Measurements from ENCODE around the gene LRRC23. TPM values are rescaled to one million over a fixed set of nuclear protein-coding genes. Genes with fewer than 3 reads are reported as not detected.
"Not testable (repeated sequence)": the region's sequence is repeated elsewhere in the genome, so short reads cannot be mapped to it uniquely, and the experiment has no call there.

Gene LRRC23
- total and polyA plus RNA-seq, 2 experiments from 2014 or later: 4.3 to 4.5 TPM

- Histone ChIP-seq H3K9me3 (ENCODE audit: low read depth) (no peaks in the 10 kb centered on the region), H3K4me3 (peak overlapping the region; percentile 99), H4K20me1 (ENCODE audit: insufficient read depth) (no peaks in the 10 kb centered on the region; the same call in 1 of the 2 replicates), H3K9me2 (ENCODE audit: insufficient read depth) (no peaks in the 10 kb centered on the region), H3K79me2 (ENCODE audit: insufficient read depth) (peaks cover 38% of the 10 kb centered on the region), H3F3A (ENCODE audit: insufficient read depth) (peaks cover 38% of the 10 kb centered on the region), H3K4me2 (ENCODE audit: unreplicated experiment) (peak overlapping the region; percentile 100), H2AFZ (no peak overlapping the region), H3K9ac (peak overlapping the region; percentile 92), H3K27me3 (replicated peaks; ENCODE audit: insufficient read depth) (no peaks in the 10 kb centered on the region), H3K4me1 (ENCODE audit: insufficient read depth) (peaks cover 39% of the 10 kb centered on the region), H3K36me3 (ENCODE audit: low read depth) (peaks cover 17% of the 10 kb centered on the region), H3K27ac (peak overlapping the region; percentile 68)
- in situ Hi-C loops (cut with MboI): no loop called here
- TF ChIP-seq EZH2phosphoT487 (IDR thresholded peaks at IDR 0.05; ENCODE audit: insufficient read depth, low read depth): no peak
- TF ChIP-seq EZH2 (IDR thresholded peaks at IDR 0.05; ENCODE audit: insufficient read depth, poor library complexity, severe bottlenecking): no peak
- peak; percentile 75 for DNase-seq
- WGBS, 2 experiments (ENCODE audit: low coverage in 1 of 2, low lambda C conversion rate in 2 of 2, missing lambda C conversion rate in 2 of 2): 5 to 7% methylated on average over 21 to 22 of the region's 22 CpGs
Observed at GRCh38 chr12:6868211-6869048, 36.2 kb upstream of the LRRC23 start.

GRCh38 chr12:6869049-6870021 lies 35.3 kb upstream of the LRRC23 start:
- Histone ChIP-seq H3K79me2 (ENCODE audit: insufficient read depth) (peaks cover 40% of the 10 kb centered on the region), H4K20me1 (ENCODE audit: insufficient read depth) (no peaks in the 10 kb centered on the region; the same call in 1 of the 2 replicates), H3F3A (ENCODE audit: insufficient read depth) (peaks cover 38% of the 10 kb centered on the region), H3K9me3 (ENCODE audit: low read depth) (no peaks in the 10 kb centered on the region), H3K4me2 (ENCODE audit: unreplicated experiment) (peak overlapping the region; percentile 100), H3K9me2 (ENCODE audit: insufficient read depth) (no peaks in the 10 kb centered on the region), H3K4me1 (ENCODE audit: insufficient read depth) (peaks cover 39% of the 10 kb centered on the region), H3K27ac (peak overlapping the region; percentile 68), H3K36me3 (ENCODE audit: low read depth) (peaks cover 16% of the 10 kb centered on the region), H2AFZ (no peak overlapping the region), H3K4me3 (peak overlapping the region; percentile 99), H3K27me3 (replicated peaks; ENCODE audit: insufficient read depth) (no peaks in the 10 kb centered on the region), H3K9ac (peak overlapping the region; percentile 92)
- in situ Hi-C loops (cut with MboI): no loop called here
- peak; percentile 75 for DNase-seq
- TF ChIP-seq EZH2 (IDR thresholded peaks at IDR 0.05; ENCODE audit: insufficient read depth, poor library complexity, severe bottlenecking): no peak
- no peak for TF ChIP-seq EZH2phosphoT487 (IDR thresholded peaks at IDR 0.05; ENCODE audit: insufficient read depth, low read depth)
- 42 to 47% methylated on average over 12 of the region's 12 CpGs for WGBS, 2 experiments (ENCODE audit: low coverage in 1 of 2, low lambda C conversion rate in 2 of 2, missing lambda C conversion rate in 2 of 2)

- peaks cover 38% of the 10 kb centered on the region for H3F3A ChIP-seq (ENCODE audit: insufficient read depth)
- DNase-seq; in situ Hi-C loops (cut with MboI); H3K9me2 ChIP-seq (ENCODE audit: insufficient read depth); H4K20me1 ChIP-seq (ENCODE audit: insufficient read depth); H3K27me3 ChIP-seq (replicated peaks; ENCODE audit: insufficient read depth); H3K4me3 ChIP-seq; H2AFZ ChIP-seq; H3K9me3 ChIP-seq (ENCODE audit: low read depth): not testable (repeated sequence)
- peak overlapping the region; percentile 49; the same call in 1 of the 2 replicates for H3K27ac ChIP-seq
- 42 to 62% methylated on average over 4 of the region's 4 CpGs for WGBS, 2 experiments (ENCODE audit: low coverage in 1 of 2, low lambda C conversion rate in 2 of 2, missing lambda C conversion rate in 2 of 2)
- H3K4me2 ChIP-seq (ENCODE audit: unreplicated experiment): peak overlapping the region; percentile 100
- H3K9ac ChIP-seq: peak overlapping the region; percentile 28
- peaks cover 39% of the 10 kb centered on the region for H3K4me1 ChIP-seq (ENCODE audit: insufficient read depth)
- peaks cover 44% of the 10 kb centered on the region for H3K79me2 ChIP-seq (ENCODE audit: insufficient read depth)
- peaks cover 16% of the 10 kb centered on the region for H3K36me3 ChIP-seq (ENCODE audit: low read depth)
Observed at GRCh38 chr12:6870304-6870703, 34.3 kb upstream of the LRRC23 start.

Data from GM23248 (cell line).